Erythroblast (primary cell): ENCODE data around the gene ZFR.

Experiments used
- GATA1 ChIP-seq: IDR thresholded peaks from 2 replicates; pipeline ENCODE4 v1.6.1; 2011; ENCODE audit warnings: low read depth, mild to moderate bottlenecking, control low read depth, low read length, moderate library complexity
- POLR2A ChIP-seq: IDR thresholded peaks from 2 replicates; pipeline ENCODE4 v1.6.1; 2011; ENCODE audit warnings: mild to moderate bottlenecking, low read length

- TF ChIP-seq POLR2A: no peak
- no peak for TF ChIP-seq GATA1
Measured at GRCh38 chr5:32322882-32323281, 121.7 kb downstream of the ZFR start.
